ENCODE data around the gene MAP2K5.

MAP2K5 gene

DNA sequence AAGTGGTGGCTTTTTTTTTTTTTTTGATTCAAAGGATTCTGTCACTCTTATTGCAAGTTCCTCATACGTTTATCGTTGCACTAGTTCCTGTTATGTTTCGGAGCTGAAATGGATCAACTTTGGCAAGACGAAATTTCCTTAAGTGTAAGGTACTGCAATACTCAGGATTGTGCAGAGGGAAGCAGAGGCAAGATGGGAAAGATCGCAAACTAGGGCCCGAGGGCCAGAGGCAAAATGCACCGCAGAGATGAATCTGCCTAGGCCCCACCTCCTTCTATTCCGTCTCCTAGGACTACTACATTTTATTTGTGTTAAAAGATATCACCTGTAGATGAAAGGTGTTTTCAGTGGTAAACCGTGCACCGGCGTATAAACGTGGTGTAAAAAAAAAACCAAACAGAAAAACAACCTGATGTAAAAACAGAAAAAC is 297.0 kb downstream of the MAP2K5 start:
- H3K4me3 ChIP-seq (ENCODE audit: low read depth, low read length): peak overlapping the region; percentile 95
- H3K9me3 ChIP-seq (ENCODE audit: severe bottlenecking): no peaks in the 10 kb centered on the region
- peak overlapping the region; percentile 92; the same call in 1 of the 2 replicates for H3K27ac ChIP-seq
- TF ChIP-seq, protein P1, sequence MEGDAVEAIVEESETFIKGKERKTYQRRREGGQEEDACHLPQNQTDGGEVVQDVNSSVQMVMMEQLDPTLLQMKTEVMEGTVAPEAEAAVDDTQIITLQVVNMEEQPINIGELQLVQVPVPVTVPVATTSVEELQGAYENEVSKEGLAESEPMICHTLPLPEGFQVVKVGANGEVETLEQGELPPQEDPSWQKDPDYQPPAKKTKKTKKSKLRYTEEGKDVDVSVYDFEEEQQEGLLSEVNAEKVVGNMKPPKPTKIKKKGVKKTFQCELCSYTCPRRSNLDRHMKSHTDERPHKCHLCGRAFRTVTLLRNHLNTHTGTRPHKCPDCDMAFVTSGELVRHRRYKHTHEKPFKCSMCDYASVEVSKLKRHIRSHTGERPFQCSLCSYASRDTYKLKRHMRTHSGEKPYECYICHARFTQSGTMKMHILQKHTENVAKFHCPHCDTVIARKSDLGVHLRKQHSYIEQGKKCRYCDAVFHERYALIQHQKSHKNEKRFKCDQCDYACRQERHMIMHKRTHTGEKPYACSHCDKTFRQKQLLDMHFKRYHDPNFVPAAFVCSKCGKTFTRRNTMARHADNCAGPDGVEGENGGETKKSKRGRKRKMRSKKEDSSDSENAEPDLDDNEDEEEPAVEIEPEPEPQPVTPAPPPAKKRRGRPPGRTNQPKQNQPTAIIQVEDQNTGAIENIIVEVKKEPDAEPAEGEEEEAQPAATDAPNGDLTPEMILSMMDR (IDR thresholded peaks at IDR 0.05; ENCODE audit: low read depth, low read length): no peak
- H3K27me3 ChIP-seq (ENCODE audit: insufficient read depth, low read depth, severe bottlenecking): peaks cover 18% of the 10 kb centered on the region
- peak; percentile 39 for DNase-seq
- H3K36me3 ChIP-seq: no peaks in the 10 kb centered on the region

DNA sequence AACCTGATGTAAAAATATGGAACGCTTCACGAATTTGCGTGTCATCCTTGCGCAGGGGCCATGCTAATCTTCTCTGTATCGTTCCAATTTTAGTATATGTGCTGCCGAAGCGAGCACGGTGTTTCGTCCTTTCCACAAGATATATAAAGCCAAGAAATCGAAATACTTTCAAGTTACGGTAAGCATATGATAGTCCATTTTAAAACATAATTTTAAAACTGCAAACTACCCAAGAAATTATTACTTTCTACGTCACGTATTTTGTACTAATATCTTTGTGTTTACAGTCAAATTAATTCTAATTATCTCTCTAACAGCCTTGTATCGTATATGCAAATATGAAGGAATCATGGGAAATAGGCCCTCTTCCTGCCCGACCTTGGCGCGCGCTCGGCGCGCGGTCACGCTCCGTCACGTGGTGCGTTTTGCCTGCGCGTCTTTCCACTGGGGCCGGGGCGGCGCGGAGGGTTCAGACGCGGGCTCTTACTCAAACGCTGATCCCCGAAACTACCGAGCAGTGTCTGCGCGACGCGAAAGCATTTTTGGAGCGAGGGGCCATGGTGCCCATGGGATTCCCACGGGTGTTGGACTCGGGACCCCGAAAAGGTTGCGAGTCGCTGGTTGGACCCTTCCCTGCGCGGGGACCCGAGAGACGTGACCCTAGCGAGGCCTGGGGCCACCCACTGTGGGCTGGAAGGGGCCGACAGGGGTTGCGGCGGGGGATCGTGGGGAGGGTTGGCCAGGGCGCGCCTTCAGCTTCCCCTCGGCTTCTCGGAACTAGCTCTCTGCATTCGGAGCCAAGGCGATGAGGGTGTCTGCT is 297.6 kb downstream of the MAP2K5 start, which contains the start of gene RNU6-1:
RNU6-1 (minus strand) TSS at position 117 of the 820 bp plus-strand sequence.
- TF ChIP-seq, protein P1 (IDR thresholded peaks at IDR 0.05; ENCODE audit: low read depth, low read length): no peak
- Histone ChIP-seq H3K27ac (peak within 1 kb of the TSS; percentile 92), H3K27me3 (ENCODE audit: insufficient read depth, low read depth, severe bottlenecking) (peaks cover 12% of the 10 kb centered on the region), H3K4me3 (ENCODE audit: low read depth, low read length) (peak within 1 kb of the TSS; percentile 95), H3K9me3 (ENCODE audit: severe bottlenecking) (no peaks in the 10 kb centered on the region), H3K36me3 (no peaks in the 10 kb centered on the region)
- peak; percentile 94 for DNase-seq

DNA sequence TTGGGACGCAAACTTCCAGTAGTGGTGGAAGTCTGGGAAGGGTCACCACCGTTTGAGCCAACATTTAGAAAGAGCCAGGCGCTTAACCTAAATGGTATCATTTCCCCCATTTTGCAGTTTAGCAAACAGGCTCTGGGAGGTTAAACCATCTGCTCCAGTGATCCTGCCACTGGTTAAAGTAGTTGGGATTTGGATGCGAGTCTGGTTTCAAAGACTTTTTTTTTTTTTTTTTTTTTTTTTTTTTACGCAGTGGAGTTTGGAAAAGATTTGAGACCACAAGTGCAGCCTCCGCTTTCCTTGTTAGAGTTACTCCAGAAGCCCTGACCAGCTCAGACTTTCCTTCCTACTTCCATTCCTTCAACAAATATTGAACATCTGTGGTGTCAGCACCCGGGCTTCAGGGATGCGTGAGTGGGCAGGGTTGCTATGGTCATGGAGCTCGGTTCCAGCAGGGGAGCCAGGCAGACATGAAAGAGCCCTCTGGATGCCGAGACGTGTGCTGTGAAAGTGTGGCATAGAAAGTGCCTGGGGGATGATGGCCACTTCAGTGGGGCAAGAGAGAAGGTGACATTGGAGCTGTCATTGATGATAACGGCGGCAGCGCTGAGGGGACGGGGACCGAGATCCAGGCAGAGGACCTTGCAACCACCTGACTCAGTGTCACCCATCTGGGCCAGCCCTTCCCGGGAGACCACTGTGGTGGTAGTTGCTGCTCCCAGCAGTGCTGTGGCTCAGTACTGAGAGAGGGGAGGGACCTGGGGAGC is 298.4 kb downstream of the MAP2K5 start:
- no peaks in the 10 kb centered on the region for H3K9me3 ChIP-seq (ENCODE audit: severe bottlenecking)
- H3K27ac ChIP-seq: peak overlapping the region; percentile 92
- peak overlapping the region; percentile 95 for H3K4me3 ChIP-seq (ENCODE audit: low read depth, low read length)
- no peaks in the 10 kb centered on the region for H3K36me3 ChIP-seq
- peak; percentile 46 for DNase-seq
- TF ChIP-seq, protein P1 (IDR thresholded peaks at IDR 0.05; ENCODE audit: low read depth, low read length): no peak
- peaks cover 4% of the 10 kb centered on the region for H3K27me3 ChIP-seq (ENCODE audit: insufficient read depth, low read depth, severe bottlenecking)

DNA sequence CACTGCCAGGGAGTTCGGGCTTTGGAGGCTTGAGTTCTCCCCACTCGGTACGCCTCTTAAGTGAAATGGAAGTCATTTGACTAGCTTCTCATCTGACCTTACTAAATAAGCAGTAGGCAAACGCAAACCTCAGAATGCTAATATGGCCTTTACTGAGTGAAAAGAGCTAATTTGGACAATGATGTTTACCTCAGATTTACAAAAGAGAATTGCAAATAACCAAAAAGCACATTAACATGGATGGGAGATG is 298.9 kb downstream of the MAP2K5 start:
- no peaks in the 10 kb centered on the region for H3K36me3 ChIP-seq
- H3K27me3 ChIP-seq (ENCODE audit: insufficient read depth, low read depth, severe bottlenecking): no peaks in the 10 kb centered on the region
- TF ChIP-seq, protein P1 (IDR thresholded peaks at IDR 0.05; ENCODE audit: low read depth, low read length): no peak
- peak overlapping the region; percentile 95 for H3K4me3 ChIP-seq (ENCODE audit: low read depth, low read length)
- H3K9me3 ChIP-seq (ENCODE audit: severe bottlenecking): no peaks in the 10 kb centered on the region
- no peak for DNase-seq
- no peak overlapping the region for H3K27ac ChIP-seq

DNA sequence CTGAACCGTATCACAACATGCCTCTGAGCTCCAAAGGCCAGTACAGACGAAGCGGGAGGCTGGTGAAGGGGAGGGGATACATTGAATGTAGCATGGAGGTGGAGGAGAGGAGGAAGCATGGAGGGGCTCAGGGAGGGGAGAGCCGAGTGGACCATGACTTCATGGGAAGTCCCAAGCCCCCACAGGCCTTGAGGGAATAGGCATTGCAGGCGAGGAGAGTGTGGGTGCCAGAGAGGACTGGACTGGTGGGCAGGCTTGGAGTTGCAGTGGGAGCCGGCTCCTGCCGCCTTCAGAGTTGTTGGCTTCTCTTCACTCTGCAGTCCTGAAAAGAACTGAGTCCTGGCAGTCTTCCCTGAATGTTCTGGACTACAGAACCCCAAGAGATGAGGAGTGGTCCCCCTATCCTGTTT is 300.6 kb downstream of the MAP2K5 start:
- H3K27me3 ChIP-seq (ENCODE audit: insufficient read depth, low read depth, severe bottlenecking): no peaks in the 10 kb centered on the region
- TF ChIP-seq, protein P1 (IDR thresholded peaks at IDR 0.05; ENCODE audit: low read depth, low read length): no peak
- H3K4me3 ChIP-seq (ENCODE audit: low read depth, low read length): no peak overlapping the region
- H3K36me3 ChIP-seq: no peaks in the 10 kb centered on the region
- H3K9me3 ChIP-seq (ENCODE audit: severe bottlenecking): no peaks in the 10 kb centered on the region
- peak overlapping the region; percentile 39 for H3K27ac ChIP-seq
- DNase-seq: no peak
